GM21367 (cell line): Measurements from ENCODE around the gene FANK1.
A peak's percentile ranks its signal among the peaks of the same experiment; 100 is the strongest.
"Not testable (repeated sequence)": the region's sequence is repeated elsewhere in the genome, so short reads cannot be mapped to it uniquely, and the experiment has no call there.

Experiments used
- ATAC-seq: cut with Tn5 transposase; IDR thresholded peaks from one replicate; pipeline ENCODE4 v1.9.1; 2021; ENCODE audit not compliant: unreplicated experiment

Gene FANK1

DNA sequence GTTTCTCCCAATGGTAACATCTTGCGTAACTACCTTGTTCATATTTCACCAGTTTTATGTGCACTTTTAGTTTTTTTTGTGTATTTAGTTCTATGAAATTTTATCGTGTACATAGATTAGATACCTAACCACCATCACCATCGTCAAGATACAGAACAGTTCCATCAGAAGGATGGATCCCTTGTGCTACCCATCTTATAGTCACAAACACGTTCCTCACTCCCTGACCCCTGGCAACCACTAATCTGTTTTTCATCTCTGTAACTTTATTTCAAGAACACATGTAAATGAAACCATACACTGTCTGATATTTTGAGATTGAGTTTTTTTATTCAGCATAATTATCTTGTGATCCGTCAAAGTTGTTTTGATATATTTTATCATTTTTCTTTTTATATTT is 29.9 kb downstream of the FANK1 start:
- ATAC-seq, result no peak

DNA sequence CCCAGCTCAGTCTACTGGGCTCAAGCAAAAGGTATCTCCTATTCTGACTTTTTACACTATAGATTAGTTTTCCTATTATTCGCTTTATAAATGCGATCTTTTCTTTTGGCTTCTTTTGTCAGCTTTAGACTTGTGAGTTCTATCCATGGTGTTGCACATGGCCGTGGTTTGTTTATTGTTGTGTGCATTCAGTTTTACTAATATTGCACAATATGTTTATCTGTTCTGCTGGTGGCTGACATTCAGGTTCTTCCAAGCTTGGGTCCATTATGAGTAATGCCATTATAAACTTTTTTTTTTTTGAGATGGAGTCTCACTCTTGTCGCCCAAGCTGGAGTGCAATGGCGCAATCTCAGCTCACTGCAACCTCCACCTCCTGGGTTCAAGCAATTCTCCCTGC is 30.9 kb downstream of the FANK1 start:
- ATAC-seq, result not testable (repeated sequence)

DNA sequence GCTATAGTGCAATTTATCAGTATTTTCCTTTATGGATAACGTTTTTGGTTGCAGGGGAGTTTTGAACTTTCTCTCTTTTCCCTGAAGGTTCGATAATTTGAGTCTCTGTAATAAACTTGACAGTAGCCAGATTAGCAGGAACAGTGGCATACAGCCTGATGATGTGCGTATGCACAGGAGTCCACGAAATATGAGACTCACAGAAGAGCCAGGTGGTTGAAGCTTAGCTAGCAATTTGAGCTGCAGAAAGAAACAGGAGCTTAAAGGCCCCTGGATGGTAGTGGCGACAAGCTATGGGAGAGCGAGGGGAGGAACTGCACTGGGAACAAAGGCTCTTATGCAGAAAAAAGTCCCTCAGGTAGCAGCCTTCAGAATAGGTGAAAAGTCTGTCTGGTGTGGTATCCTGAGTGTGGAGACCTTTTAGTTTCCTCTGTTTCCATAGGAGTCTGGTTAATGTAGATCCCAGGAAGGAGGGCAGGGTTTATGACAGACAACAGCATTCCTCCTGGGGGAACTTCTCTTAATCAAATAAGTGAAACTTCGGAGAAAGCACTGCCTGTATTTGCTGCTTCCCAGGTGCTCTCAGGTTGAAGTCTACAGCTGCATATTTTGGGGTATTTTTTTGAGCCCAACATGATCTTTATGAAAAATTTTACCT is 32.7 kb downstream of the FANK1 start:
- ATAC-seq, result no peak

DNA sequence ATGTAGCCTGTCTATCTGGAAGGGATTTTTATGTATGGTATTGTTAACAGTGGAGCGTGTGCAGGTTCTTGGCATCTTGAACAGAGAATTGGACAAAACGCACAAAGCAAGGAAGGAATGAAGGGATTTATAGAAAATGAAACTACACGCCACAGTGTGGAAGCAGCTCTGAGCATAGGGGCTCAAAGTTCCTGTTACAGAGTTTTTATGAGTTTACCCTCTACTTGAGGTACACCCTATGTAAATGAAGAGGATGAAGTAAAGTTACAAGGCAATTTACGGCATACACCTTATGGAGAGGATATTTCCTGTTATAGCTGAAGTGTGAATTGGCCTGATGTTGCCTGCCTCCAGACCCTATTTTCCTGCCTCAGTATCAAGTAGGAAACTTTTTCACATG is 33.3 kb downstream of the FANK1 start:
- no peak for ATAC-seq

DNA sequence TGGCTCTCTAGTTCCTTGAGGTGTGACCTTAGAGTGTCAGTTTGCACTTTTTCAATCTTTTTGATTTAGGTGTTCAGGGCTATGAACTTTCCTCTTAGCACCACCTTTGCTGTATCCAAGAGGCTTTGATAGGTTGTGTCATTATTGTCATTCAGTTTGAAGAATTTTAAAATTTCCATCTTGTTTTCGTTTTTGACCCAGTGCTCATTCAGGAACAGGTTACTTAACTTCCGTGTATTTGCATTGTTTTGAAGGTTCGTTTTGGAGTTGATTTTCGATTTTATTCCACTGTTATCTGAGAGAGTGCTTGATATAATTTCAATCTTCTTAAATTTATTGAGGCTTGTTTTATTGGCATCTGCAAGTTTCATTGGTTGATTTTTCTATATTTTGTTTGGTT is 37.3 kb downstream of the FANK1 start:
- no peak for ATAC-seq

GRCh38 chr10:125936331-125936730 is 40.0 kb downstream of the FANK1 start:
- no peak for ATAC-seq

DNA sequence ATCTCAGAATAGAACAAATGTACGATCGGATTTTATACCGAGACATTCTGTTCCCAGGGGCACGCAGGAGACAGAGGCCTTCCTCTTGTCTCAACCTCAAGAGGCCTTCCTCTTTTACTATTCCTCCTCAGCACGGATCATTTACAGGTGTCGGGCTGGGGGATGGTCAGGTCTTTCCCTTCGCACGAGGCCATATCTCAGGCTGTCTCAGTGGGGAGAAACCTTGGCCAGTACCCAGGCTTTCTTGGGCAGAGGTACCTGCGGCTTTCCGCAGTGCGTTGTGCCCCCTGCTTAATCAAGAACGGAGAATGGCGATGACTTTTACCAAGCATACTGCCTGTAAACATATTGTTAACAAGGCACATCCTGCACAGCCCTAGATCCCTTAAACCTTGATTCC is 44.2 kb downstream of the FANK1 start:
- ATAC-seq, result no peak

GRCh38 chr10:125951290-125951689 is 54.9 kb downstream of the FANK1 start:
- ATAC-seq, result no peak

DNA sequence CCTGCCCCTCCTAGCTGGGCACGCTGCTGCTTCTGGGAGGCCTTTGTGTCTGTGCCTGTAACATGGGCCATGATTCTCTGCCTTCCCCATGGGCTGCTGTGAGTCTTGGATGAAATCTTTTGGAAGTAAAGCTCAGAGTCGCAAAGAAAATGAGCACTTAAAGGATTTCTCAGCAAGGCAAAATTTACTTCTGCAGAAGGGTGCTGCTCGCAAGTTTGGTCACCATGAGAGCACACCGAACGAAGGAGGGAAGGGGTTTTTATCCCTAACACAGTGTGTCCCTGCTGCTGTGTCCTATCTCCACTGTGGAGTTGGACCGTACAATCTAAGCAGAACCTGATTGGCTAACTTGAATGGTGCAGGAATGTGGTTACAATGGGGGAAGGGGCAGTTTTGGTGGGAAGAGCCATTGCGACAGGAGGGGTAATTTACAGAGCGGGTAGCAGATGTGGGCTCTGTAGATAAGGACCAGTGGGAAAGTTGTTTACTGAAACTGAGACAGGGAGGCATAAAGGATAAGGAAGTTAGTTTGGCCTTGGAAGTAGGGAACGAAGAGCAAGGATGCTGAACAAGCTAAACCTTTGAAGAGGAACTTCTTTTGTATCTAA is 57.5 kb downstream of the FANK1 start:
- no peak for ATAC-seq

- no peak for ATAC-seq
These were observed 59.4 kb downstream of the FANK1 start for GRCh38 chr10:125955766-125956165.

- ATAC-seq, result no peak
These were observed 65.4 kb downstream of the FANK1 start for GRCh38 chr10:125961743-125962142.

GRCh38 chr10:125962200-125962599 is 65.8 kb downstream of the FANK1 start:
- ATAC-seq, result no peak

- no peak for ATAC-seq
These were observed 68.2 kb downstream of the FANK1 start for GRCh38 chr10:125964558-125964957.

- no peak for ATAC-seq
These were observed 71.2 kb downstream of the FANK1 start for GRCh38 chr10:125967533-125967932.

GRCh38 chr10:125970077-125970630 is 73.8 kb downstream of the FANK1 start:
- ATAC-seq, result not testable (repeated sequence)

DNA sequence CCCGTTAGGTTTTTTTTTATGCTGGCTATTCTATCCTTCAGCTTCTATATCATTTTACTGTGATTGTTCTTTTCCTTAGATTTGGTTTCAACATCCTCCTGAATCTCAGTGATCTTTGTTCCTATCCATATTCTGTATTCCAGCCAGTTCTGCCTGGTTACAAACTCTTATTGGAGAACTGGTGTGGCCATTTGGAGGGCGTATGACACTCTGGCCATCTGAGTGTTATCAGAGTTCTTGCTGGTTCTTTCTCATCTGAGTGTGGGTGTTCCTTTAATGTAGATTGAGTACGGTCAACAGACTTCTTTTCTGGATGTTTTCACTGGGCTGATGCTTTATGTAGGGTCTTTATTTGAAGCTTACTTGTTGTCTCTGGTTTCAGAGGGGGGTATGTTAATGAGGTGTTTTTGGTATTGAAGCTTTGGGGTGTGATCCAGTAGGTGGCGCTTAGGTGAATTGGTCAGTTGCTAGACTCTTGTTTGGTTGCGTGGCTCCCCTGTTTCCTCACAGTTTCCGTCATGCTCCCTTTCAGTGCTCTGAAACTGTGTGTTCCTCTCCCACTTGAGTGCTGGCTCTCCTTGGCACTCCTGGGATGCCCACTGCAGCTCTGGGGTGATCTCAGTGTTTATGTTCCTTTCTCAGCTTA is 80.7 kb downstream of the FANK1 start:
- no peak for ATAC-seq

- ATAC-seq, result no peak
These were observed 83.6 kb downstream of the FANK1 start for GRCh38 chr10:125979976-125980375.

DNA sequence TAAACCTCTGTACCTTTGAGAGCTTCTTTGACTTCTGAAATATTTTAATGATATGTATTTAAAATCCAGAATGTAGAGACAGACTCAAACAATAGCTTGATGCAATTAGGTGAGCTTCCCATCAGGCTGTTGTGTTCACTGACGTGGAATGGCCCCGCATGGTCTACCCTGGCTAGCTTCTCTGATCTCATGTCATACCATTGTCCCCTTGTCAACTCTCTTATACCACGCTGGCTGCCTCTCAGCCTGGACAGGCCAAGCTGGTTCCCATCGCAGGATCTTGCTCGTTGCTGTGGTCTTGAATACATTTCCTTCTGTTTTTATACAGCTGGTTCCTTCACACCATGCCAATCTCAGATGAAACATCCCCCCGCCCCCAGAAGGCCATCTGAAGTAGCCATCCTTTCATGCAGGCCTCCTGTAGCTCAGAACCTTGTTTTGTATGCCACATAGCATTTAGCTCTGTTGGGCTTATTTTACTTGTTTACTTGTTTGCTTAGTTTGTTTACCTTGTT is 84.2 kb downstream of the FANK1 start:
- no peak for ATAC-seq

GRCh38 chr10:125982260-125982948 is 86.0 kb downstream of the FANK1 start:
- ATAC-seq, result peak; percentile 68

- no peak for ATAC-seq
These were observed 86.8 kb downstream of the FANK1 start for GRCh38 chr10:125983161-125983560.

- no peak for ATAC-seq
These were observed 87.3 kb downstream of the FANK1 start for GRCh38 chr10:125983656-125984055.
